ENCODE results near the gene ECI1. TPM values are rescaled to one million over a fixed set of nuclear protein-coding genes. Genes with fewer than 3 reads are reported as not detected.
A peak's percentile ranks its signal among the peaks of the same experiment; 100 is the strongest.

Gene ECI1
- total and polyA plus RNA-seq, 2 experiments from 2014 or later = 118 to 143 TPM

DNA sequence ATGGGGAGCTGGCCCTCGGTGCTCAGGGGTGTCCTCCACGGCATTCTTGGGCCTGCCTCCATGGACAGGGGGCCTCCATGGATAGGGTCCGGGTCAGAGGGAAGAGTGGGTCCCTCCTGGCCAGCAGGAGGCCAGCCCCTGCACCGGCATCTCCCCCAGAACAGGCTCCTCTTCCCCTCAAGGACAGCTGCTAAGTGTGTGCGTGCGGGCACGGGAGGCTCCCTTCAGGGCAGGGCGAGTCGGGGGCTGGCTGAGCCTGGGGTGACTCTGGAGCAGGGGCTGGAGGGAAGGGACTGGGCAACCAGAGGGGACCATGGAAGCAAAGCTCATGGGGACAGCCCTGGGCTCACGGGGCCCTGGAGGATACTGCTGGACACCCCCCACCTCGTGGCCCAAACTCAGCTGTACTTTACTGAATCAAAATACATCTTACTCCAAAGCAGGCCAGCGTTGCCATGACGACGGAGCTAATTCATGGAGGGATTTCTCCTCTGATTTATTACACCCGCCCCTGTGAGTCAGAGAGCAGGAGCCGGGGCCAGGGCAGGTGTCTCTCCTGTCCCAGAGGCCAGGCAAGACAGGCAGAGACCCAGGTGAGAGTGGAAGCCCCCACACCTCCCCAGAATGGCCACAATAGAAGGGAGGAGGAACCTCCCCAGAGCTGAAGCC is 57.1 kb downstream of the ECI1 start:
- TF ChIP-seq, protein P1, sequence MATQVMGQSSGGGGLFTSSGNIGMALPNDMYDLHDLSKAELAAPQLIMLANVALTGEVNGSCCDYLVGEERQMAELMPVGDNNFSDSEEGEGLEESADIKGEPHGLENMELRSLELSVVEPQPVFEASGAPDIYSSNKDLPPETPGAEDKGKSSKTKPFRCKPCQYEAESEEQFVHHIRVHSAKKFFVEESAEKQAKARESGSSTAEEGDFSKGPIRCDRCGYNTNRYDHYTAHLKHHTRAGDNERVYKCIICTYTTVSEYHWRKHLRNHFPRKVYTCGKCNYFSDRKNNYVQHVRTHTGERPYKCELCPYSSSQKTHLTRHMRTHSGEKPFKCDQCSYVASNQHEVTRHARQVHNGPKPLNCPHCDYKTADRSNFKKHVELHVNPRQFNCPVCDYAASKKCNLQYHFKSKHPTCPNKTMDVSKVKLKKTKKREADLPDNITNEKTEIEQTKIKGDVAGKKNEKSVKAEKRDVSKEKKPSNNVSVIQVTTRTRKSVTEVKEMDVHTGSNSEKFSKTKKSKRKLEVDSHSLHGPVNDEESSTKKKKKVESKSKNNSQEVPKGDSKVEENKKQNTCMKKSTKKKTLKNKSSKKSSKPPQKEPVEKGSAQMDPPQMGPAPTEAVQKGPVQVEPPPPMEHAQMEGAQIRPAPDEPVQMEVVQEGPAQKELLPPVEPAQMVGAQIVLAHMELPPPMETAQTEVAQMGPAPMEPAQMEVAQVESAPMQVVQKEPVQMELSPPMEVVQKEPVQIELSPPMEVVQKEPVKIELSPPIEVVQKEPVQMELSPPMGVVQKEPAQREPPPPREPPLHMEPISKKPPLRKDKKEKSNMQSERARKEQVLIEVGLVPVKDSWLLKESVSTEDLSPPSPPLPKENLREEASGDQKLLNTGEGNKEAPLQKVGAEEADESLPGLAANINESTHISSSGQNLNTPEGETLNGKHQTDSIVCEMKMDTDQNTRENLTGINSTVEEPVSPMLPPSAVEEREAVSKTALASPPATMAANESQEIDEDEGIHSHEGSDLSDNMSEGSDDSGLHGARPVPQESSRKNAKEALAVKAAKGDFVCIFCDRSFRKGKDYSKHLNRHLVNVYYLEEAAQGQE (IDR thresholded peaks at IDR 0.05; ENCODE audit: unreplicated experiment) = no peak
- TF ChIP-seq ZNF114 (CRISPR knock-in tag; IDR thresholded peaks at IDR 0.05) = no peak
- TF ChIP-seq ZNF331 (CRISPR knock-in tag; IDR thresholded peaks at IDR 0.05; ENCODE audit: low read depth) = no peak
- TF ChIP-seq, protein P2, sequence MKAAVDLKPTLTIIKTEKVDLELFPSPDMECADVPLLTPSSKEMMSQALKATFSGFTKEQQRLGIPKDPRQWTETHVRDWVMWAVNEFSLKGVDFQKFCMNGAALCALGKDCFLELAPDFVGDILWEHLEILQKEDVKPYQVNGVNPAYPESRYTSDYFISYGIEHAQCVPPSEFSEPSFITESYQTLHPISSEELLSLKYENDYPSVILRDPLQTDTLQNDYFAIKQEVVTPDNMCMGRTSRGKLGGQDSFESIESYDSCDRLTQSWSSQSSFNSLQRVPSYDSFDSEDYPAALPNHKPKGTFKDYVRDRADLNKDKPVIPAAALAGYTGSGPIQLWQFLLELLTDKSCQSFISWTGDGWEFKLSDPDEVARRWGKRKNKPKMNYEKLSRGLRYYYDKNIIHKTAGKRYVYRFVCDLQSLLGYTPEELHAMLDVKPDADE (IDR thresholded peaks at IDR 0.05) = no peak
- no peak for TF ChIP-seq JUNB (IDR thresholded peaks at IDR 0.05; ENCODE audit: unreplicated experiment)
- H2AFZ ChIP-seq = no peak overlapping the region
- no peak for ATAC-seq

DNA sequence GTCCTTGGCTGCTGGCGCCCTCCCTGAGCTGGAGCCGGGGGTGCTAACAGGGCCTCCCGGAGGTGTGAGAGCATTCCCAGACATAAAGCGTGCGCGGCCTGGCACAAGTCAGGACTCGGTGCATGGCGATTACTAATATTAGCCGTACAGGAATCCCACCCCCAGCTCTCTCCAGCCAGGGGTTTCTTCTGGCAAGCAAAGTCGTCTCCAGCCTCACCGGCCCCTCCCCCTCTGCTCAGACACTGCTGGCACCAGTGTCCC is 60.0 kb downstream of the ECI1 start:
- no peaks in the 10 kb centered on the region for H3K9me2 ChIP-seq (ENCODE audit: insufficient read depth)
- H3K4me2 ChIP-seq = no peak overlapping the region
- Mint-ChIP-seq H3K27me3 (ENCODE audit: insufficient read depth, low read depth, poor library complexity) (peaks cover 5% of the 10 kb centered on the region), H3K27ac (no peak overlapping the region), H3K36me3 (ENCODE audit: low read depth) (no peaks in the 10 kb centered on the region), H3K9me3 (no peaks in the 10 kb centered on the region), H3K4me3 (no peak overlapping the region), H3K4me1 (no peaks in the 10 kb centered on the region)
- ATAC-seq = no peak
- 0 out of 2 replicates have a peak, but pooled peaks cover 2% of the 10 kb centered on the region for H3F3A ChIP-seq (replicated peaks; ENCODE audit: low read depth)
- no peak for DNase-seq (ENCODE audit: low spot score)
- H3K4me3 ChIP-seq = no peak overlapping the region
- H3K4me1 ChIP-seq (ENCODE audit: insufficient read depth) = no peaks in the 10 kb centered on the region; the same call in 1 of the 2 replicates
- H3K27me3 ChIP-seq (ENCODE audit: insufficient read depth) = peaks cover 11% of the 10 kb centered on the region
- no peak overlapping the region for H3K27ac ChIP-seq (ENCODE audit: low read depth)
- H4K20me1 ChIP-seq (replicated peaks; ENCODE audit: insufficient read depth) = no peaks in the 10 kb centered on the region
- H2AFZ ChIP-seq = no peak overlapping the region
- no peaks in the 10 kb centered on the region for H3K79me2 ChIP-seq (replicated peaks; ENCODE audit: insufficient read depth)
- H3K36me3 ChIP-seq (ENCODE audit: insufficient read depth) = no peaks in the 10 kb centered on the region
- TF ChIP-seq, protein P1 (IDR thresholded peaks at IDR 0.05; ENCODE audit: unreplicated experiment) = no peak
- TF ChIP-seq, protein P3, sequence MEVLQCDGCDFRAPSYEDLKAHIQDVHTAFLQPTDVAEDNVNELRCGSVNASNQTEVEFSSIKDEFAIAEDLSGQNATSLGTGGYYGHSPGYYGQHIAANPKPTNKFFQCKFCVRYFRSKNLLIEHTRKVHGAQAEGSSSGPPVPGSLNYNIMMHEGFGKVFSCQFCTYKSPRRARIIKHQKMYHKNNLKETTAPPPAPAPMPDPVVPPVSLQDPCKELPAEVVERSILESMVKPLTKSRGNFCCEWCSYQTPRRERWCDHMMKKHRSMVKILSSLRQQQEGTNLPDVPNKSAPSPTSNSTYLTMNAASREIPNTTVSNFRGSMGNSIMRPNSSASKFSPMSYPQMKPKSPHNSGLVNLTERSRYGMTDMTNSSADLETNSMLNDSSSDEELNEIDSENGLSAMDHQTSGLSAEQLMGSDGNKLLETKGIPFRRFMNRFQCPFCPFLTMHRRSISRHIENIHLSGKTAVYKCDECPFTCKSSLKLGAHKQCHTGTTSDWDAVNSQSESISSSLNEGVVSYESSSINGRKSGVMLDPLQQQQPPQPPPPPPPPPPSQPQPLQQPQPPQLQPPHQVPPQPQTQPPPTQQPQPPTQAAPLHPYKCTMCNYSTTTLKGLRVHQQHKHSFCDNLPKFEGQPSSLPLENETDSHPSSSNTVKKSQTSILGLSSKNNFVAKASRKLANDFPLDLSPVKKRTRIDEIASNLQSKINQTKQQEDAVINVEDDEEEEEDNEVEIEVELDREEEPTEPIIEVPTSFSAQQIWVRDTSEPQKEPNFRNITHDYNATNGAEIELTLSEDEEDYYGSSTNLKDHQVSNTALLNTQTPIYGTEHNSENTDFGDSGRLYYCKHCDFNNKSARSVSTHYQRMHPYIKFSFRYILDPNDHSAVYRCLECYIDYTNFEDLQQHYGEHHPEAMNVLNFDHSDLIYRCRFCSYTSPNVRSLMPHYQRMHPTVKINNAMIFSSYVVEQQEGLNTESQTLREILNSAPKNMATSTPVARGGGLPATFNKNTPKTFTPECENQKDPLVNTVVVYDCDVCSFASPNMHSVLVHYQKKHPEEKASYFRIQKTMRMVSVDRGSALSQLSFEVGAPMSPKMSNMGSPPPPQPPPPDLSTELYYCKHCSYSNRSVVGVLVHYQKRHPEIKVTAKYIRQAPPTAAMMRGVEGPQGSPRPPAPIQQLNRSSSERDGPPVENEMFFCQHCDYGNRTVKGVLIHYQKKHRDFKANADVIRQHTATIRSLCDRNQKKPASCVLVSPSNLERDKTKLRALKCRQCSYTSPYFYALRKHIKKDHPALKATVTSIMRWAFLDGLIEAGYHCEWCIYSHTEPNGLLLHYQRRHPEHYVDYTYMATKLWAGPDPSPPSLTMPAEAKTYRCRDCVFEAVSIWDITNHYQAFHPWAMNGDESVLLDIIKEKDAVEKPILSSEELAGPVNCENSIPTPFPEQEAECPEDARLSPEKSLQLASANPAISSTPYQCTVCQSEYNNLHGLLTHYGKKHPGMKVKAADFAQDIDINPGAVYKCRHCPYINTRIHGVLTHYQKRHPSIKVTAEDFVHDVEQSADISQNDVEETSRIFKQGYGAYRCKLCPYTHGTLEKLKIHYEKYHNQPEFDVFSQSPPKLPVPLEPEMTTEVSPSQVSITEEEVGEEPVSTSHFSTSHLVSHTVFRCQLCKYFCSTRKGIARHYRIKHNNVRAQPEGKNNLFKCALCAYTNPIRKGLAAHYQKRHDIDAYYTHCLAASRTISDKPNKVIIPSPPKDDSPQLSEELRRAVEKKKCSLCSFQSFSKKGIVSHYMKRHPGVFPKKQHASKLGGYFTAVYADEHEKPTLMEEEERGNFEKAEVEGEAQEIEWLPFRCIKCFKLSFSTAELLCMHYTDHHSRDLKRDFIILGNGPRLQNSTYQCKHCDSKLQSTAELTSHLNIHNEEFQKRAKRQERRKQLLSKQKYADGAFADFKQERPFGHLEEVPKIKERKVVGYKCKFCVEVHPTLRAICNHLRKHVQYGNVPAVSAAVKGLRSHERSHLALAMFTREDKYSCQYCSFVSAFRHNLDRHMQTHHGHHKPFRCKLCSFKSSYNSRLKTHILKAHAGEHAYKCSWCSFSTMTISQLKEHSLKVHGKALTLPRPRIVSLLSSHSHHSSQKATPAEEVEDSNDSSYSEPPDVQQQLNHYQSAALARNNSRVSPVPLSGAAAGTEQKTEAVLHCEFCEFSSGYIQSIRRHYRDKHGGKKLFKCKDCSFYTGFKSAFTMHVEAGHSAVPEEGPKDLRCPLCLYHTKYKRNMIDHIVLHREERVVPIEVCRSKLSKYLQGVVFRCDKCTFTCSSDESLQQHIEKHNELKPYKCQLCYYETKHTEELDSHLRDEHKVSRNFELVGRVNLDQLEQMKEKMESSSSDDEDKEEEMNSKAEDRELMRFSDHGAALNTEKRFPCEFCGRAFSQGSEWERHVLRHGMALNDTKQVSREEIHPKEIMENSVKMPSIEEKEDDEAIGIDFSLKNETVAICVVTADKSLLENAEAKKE (CRISPR knock-in tag; IDR thresholded peaks at IDR 0.05) = no peak

More for the DNA sequence above, 57.1 kb downstream of the ECI1 start:
- Histone ChIP-seq H3K9me2 (ENCODE audit: insufficient read depth) (no peaks in the 10 kb centered on the region), H3K36me3 (ENCODE audit: insufficient read depth) (no peaks in the 10 kb centered on the region), H3K4me3 (no peak overlapping the region), H3K27ac (ENCODE audit: low read depth) (no peak overlapping the region), H3K4me2 (no peak overlapping the region), H4K20me1 (replicated peaks; ENCODE audit: insufficient read depth) (no peaks in the 10 kb centered on the region), H3K27me3 (ENCODE audit: insufficient read depth) (peaks cover 37% of the 10 kb centered on the region), H3F3A (replicated peaks; ENCODE audit: low read depth) (0 out of 2 replicates have a peak, but pooled peaks cover 2% of the 10 kb centered on the region), H3K4me1 (ENCODE audit: insufficient read depth) (no peaks in the 10 kb centered on the region; the same call in 1 of the 2 replicates), H3K79me2 (replicated peaks; ENCODE audit: insufficient read depth) (no peaks in the 10 kb centered on the region)
- Mint-ChIP-seq H3K27ac (no peak overlapping the region), H3K27me3 (ENCODE audit: insufficient read depth, low read depth, poor library complexity) (peaks cover 25% of the 10 kb centered on the region), H3K9me3 (no peaks in the 10 kb centered on the region), H3K36me3 (ENCODE audit: low read depth) (no peaks in the 10 kb centered on the region; the same call in 2 of the 3 replicates), H3K4me3 (peak overlapping the region; percentile 70; the same call in 1 of the 3 replicates), H3K4me1 (no peaks in the 10 kb centered on the region)
- no peak for DNase-seq (ENCODE audit: low spot score)

Measured in GM23338 (cell line).